GM18498 (cell line): ENCODE data around the gene IGF2BP3.
"Not testable (repeated sequence)": the region's sequence is repeated elsewhere in the genome, so short reads cannot be mapped to it uniquely, and the experiment has no call there.

ENCODE experiments used
- ATAC-seq: cut with Tn5 transposase; IDR thresholded peaks from one replicate; pipeline ENCODE4 v1.9.1; 2021; ENCODE audit warnings: mild to moderate bottlenecking, moderate library complexity; ENCODE audit not compliant: unreplicated experiment

The IGF2BP3 gene

GRCh38 chr7:23426876-23427275, 43.4 kb downstream of the IGF2BP3 start:
- no peak for ATAC-seq

GRCh38 chr7:23422909-23423308, 47.4 kb downstream of the IGF2BP3 start:
- no peak for ATAC-seq

- no peak for ATAC-seq
These were observed 47.9 kb downstream of the IGF2BP3 start for GRCh38 chr7:23422384-23422783.

- ATAC-seq, result no peak
These were observed 50.4 kb downstream of the IGF2BP3 start for GRCh38 chr7:23419845-23420244.

GRCh38 chr7:23419160-23419559, 51.1 kb downstream of the IGF2BP3 start:
- no peak for ATAC-seq

- no peak for ATAC-seq
These were observed 52.2 kb downstream of the IGF2BP3 start for GRCh38 chr7:23418046-23418445.

GRCh38 chr7:23415198-23415597, 55.1 kb downstream of the IGF2BP3 start:
- no peak for ATAC-seq

GRCh38 chr7:23410446-23411183, 59.7 kb downstream of the IGF2BP3 start:
- peak; percentile 92 for ATAC-seq

GRCh38 chr7:23406564-23406963, 63.7 kb downstream of the IGF2BP3 start:
- not testable (repeated sequence) for ATAC-seq

- no peak for ATAC-seq
These were observed 65.1 kb downstream of the IGF2BP3 start for GRCh38 chr7:23405240-23405618.

GRCh38 chr7:23404546-23405239, 65.6 kb downstream of the IGF2BP3 start:
- no peak for ATAC-seq

- ATAC-seq, result no peak
These were observed 66.3 kb downstream of the IGF2BP3 start for GRCh38 chr7:23403970-23404369.

GRCh38 chr7:23398090-23398489, 72.2 kb downstream of the IGF2BP3 start:
- not testable (repeated sequence) for ATAC-seq

- ATAC-seq, result no peak
These were observed 73.0 kb downstream of the IGF2BP3 start for GRCh38 chr7:23397241-23397640.

GRCh38 chr7:23396222-23397015, 73.9 kb downstream of the IGF2BP3 start:
- ATAC-seq, result no peak

- no peak for ATAC-seq
These were observed 75.7 kb downstream of the IGF2BP3 start for GRCh38 chr7:23394488-23395171.

GRCh38 chr7:23393636-23394035, 76.7 kb downstream of the IGF2BP3 start:
- no peak for ATAC-seq

- no peak for ATAC-seq
These were observed 80.6 kb downstream of the IGF2BP3 start for GRCh38 chr7:23389701-23390100.

- no peak for ATAC-seq
These were observed 82.7 kb downstream of the IGF2BP3 start for GRCh38 chr7:23387583-23387982.

GRCh38 chr7:23385140-23385539, 85.2 kb downstream of the IGF2BP3 start:
- ATAC-seq, result no peak

- ATAC-seq, result no peak
These were observed 87.1 kb downstream of the IGF2BP3 start for GRCh38 chr7:23383225-23383624.
